Heart left ventricle (tissue), 16 donors: Measurements from ENCODE around the gene IGDCC3. TPM values are rescaled to one million over a fixed set of nuclear protein-coding genes. Genes with fewer than 3 reads are reported as not detected.

Experiments used
- ATAC-seq, 4 donors: fragments of 200-7000 bp; cut with Tn5 transposase; one replicate each; pipeline ENCODE4 v1.9.1; 2020 to 2022; ENCODE audit warnings: moderate library complexity in 4 of 4, mild to moderate bottlenecking in 3 of 4, moderate number of reproducible peaks in 1 of 4
- DNase-seq, 5 donors: peaks; one replicate each; pipeline ENCODE4 v3.0.0-alpha.2; 2020
- H3K27ac ChIP-seq, 12 donors: fragments of 200-600 bp; sonication (generic) in 4 of 12; one replicate each; pipeline versions ENCODE4 v1.5.0 to v1.8.0; 2016 to 2022; ENCODE audit warnings: mild to moderate bottlenecking in 2 of 12
- H3K27me3 ChIP-seq, 9 donors: fragments of 200-600 bp; sonication (generic) in 2 of 9; one replicate each; pipeline versions ENCODE4 v1.5.1 to v1.8.0; 2016 to 2022; ENCODE audit warnings: mild to moderate bottlenecking in 3 of 9
- H3K36me3 ChIP-seq, 9 donors: fragments of 200-600 bp; sonication (generic) in 2 of 9; one replicate each; pipeline versions ENCODE4 v1.5.0 to v1.8.0; 2018 to 2022; ENCODE audit warnings: mild to moderate bottlenecking in 2 of 9
- H3K4me1 ChIP-seq, 12 donors: fragments of 200-600 bp; sonication (generic) in 4 of 12; one replicate each; pipeline versions ENCODE4 v1.5.0 to v1.8.0; 2016 to 2022; ENCODE audit warnings: mild to moderate bottlenecking in 3 of 12
- H3K4me3 ChIP-seq, 12 donors: fragments of 200-600 bp; sonication (generic) in 4 of 12; one replicate each; pipeline versions ENCODE4 v1.5.0 to v1.8.0; 2017 to 2022; ENCODE audit warnings: mild to moderate bottlenecking in 9 of 12, moderate library complexity in 4 of 12
- H3K9me3 ChIP-seq, 12 donors: fragments of 200-600 bp; sonication (generic) in 4 of 12; one replicate each; pipeline versions ENCODE4 v1.5.0 to v1.8.0; 2016 to 2022; ENCODE audit warnings: mild to moderate bottlenecking in 1 of 12
- POLR2A ChIP-seq, 2 donors: fragments of 450-650 bp; IDR thresholded peaks; one replicate each; pipeline ENCODE4 v1.6.1; 2017; ENCODE audit warnings: antibody characterized with exemption in 2 of 2, mild to moderate bottlenecking in 2 of 2, moderate library complexity in 2 of 2
- WGBS, 4 donors: extraction: QIAGEN DNeasy Blood & Tissue Kit in 2 of 4; methylation state at CpG; one replicate each; pipeline versions ENCODE4 v1.1.5 to v1.1.7; 2013 to 2018; 5-methylcytosine and 5-hydroxymethylcytosine counted together
- intact Hi-C, 10 donors: fragments of 100-400 bp; cut with DNase I; formaldehyde crosslinking; loops; one replicate each; pipeline versions ENCODE4 v1.11.1 to v1.14.2; 2022
- polyA plus RNA-seq, 2 donors: library from polyadenylated mRNA; stranded (reverse); fragments of 200-250 nt; gene quantifications; one replicate each; pipeline ENCODE4 v1.2.3, GENCODE V29; 2013
- total RNA-seq, 9 donors: library from RNA; depleted of rRNA in 2 of 9; stranded (reverse); fragments of >200 nt in 2 of 9; fragmentation: NEBNext Ultra II Directional in 3 of 9; extraction: Animal tissue kit (Norgen Biotek cat#: 25700) in 3 of 9; gene quantifications; one replicate each; pipeline versions ENCODE4 v1.1.0 to v1.2.4, GENCODE V29; 2016 to 2023
- TF ChIP-seq, protein P1 (sequence below), 12 donors: fragments of 200-600 bp; sonication (generic) in 4 of 12; IDR thresholded peaks; one replicate each; pipeline versions ENCODE4 v1.5.0 to v1.8.0; 2018 to 2022; ENCODE audit warnings: antibody characterized with exemption in 12 of 12, mild to moderate bottlenecking in 5 of 12
- donor health status: ischemic (EF 13 %, LVEDD 7.1; RV severe dilation, severe dysfunction).
- donor health status: healthy with polysubstance abuse.
- donor health status: DM: no; HTN: yes; CAD: no.
- donor health status: DM: no; HTN: no; CAD: no.
- donor health status: ischemic (EF 25% LVEDD 6.9; RV normal size, moderate dysfunction).
- donor health status: ischemic (EF 25% LVEDD 5.7; RV mildly dilated, moderate dysfunction).
- donor health status: healthy.
- donor health status: DM: yes; HTN: yes; CAD: no.
- donor health status: ischemic (EF 35%, LVEDD 5.7; RV mildly dilated, moderate dysfunction).
- donor health status: nonischemic (EF 11% LVEDD 7.7; RV severe dilation, severe dysfunction).
- donor health status: DM: yes; HTN: yes; CAD: no.
- donor health status: PGD.
- donor health status: ischemic (EF 29% LVEDD 5.4; RV normal size, mild dysfunction).
- donor health status: nonischemic (EF 23%, LVEDD 6.1; RV moderate dilation, normal function).

Gene IGDCC3
- total and polyA plus RNA-seq, 11 donors = 0.07 to 0.33 (median 0.16) TPM; not detected in 7

DNA sequence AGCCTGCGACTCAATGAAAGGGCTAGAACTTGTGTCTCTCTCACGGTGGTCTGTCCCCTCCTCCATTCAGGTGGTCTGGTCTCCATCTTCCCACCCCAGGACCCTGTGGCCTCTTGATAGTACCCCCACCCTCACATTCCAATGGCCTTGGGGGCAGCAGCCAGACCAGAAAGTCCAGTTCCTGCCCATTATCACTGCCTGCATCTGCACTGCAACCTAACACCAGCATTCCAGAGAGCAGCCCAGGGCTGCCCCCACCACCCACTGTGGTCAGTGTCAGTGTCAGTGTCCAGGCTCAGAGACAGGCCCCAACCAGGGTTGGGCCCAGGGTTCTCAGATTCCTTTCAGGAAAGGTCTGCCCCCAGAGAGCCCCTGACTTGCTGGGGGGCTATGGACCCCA is 12.6 kb downstream of the IGDCC3 start:
- peaks cover 0 to 11% (median 0%) of the 10 kb centered on the region in 9 donors for H3K27me3 ChIP-seq
- H3K9me3 ChIP-seq = no peaks in the 10 kb centered on the region
- H3K4me1 ChIP-seq = peaks cover 0 to 5% (median 0%) of the 10 kb centered on the region in 12 donors
- no peak for TF ChIP-seq POLR2A (IDR thresholded peaks at IDR 0.05)
- TF ChIP-seq, protein P1, sequence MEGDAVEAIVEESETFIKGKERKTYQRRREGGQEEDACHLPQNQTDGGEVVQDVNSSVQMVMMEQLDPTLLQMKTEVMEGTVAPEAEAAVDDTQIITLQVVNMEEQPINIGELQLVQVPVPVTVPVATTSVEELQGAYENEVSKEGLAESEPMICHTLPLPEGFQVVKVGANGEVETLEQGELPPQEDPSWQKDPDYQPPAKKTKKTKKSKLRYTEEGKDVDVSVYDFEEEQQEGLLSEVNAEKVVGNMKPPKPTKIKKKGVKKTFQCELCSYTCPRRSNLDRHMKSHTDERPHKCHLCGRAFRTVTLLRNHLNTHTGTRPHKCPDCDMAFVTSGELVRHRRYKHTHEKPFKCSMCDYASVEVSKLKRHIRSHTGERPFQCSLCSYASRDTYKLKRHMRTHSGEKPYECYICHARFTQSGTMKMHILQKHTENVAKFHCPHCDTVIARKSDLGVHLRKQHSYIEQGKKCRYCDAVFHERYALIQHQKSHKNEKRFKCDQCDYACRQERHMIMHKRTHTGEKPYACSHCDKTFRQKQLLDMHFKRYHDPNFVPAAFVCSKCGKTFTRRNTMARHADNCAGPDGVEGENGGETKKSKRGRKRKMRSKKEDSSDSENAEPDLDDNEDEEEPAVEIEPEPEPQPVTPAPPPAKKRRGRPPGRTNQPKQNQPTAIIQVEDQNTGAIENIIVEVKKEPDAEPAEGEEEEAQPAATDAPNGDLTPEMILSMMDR (IDR thresholded peaks at IDR 0.05) = no peak
- no peaks in the 10 kb centered on the region for H3K36me3 ChIP-seq
- DNase-seq = no peak
- WGBS, 4 donors = 62 to 75% (median 72%) methylated on average over 2 of the region's 2 CpGs
- no peak overlapping the region for H3K27ac ChIP-seq
- intact Hi-C loops = loop anchor here in 1 of 10 donors (5.0 kb wide), 1 partner anchor 33 kb away; no protein-coding TSS in a partner anchor
- H3K4me3 ChIP-seq = no peak overlapping the region
- ATAC-seq = no peak

DNA sequence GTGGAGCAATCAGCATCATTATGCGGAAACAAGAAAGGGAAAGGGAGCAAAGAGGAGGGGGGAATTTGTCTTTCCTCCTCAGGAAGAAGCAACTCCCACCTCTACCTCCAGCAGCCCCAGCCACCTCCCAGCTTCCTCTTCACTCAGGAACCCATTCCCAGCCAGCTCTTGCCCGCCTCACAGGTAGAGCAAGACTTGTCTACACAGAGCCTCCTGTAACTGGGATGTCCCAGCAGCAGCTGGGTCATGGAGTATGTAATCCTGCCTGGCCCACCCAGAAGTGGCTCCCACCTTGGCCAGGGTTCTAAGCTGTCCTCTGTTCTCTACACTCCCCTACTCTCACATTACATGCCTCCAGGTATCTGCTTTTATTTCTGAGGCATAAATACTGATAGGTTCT is 14.0 kb downstream of the IGDCC3 start:
- H3K4me3 ChIP-seq = no peak overlapping the region
- intact Hi-C loops = no loop called here
- no peaks in the 10 kb centered on the region for H3K9me3 ChIP-seq
- WGBS, 4 donors = 93 to 95% (median 94%) methylated on average over 2 of the region's 2 CpGs
- peaks cover 0 to 5% (median 0%) of the 10 kb centered on the region in 12 donors for H3K4me1 ChIP-seq
- H3K27ac ChIP-seq = no peak overlapping the region
- no peaks in the 10 kb centered on the region for H3K36me3 ChIP-seq
- ATAC-seq (no peak), DNase-seq (no peak)
- H3K27me3 ChIP-seq = peaks cover 0 to 15% (median 0%) of the 10 kb centered on the region in 9 donors
- TF ChIP-seq POLR2A (IDR thresholded peaks at IDR 0.05) = no peak
- TF ChIP-seq, protein P1 (IDR thresholded peaks at IDR 0.05) = no peak

DNA sequence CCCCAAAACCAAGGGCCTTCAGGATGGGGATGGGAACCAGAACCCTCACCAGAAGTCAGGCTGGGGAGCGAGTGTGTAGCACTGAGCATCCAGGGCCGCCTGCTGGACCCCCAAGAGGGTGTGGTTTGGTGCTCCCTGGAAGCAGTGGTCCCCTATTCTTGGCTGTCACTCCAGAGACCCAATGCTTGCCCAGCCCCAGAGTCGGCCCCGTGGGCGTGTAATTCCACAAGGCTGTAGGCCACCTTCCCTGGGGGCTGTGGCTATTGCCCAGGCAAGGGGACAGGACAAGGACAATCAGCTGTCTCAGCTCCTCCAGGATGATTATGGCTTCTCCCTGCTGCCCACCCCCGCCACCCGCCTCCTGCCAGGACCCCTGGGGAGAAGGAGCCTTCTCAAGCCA is 14.5 kb downstream of the IGDCC3 start:
- Histone ChIP-seq H3K4me3 (no peak overlapping the region), H3K4me1 (peaks cover 0 to 2% (median 0%) of the 10 kb centered on the region in 12 donors), H3K27ac (no peak overlapping the region), H3K27me3 (peaks cover 0 to 20% (median 0%) of the 10 kb centered on the region in 9 donors), H3K36me3 (no peaks in the 10 kb centered on the region), H3K9me3 (no peaks in the 10 kb centered on the region)
- no peak for TF ChIP-seq POLR2A (IDR thresholded peaks at IDR 0.05)
- TF ChIP-seq, protein P1 (IDR thresholded peaks at IDR 0.05) = no peak
- intact Hi-C loops = no loop called here
- DNase-seq = no peak
- 88 to 97% (median 93%) methylated on average over 4 to 7 of the region's 7 CpGs for WGBS, 4 donors
- ATAC-seq = no peak

DNA sequence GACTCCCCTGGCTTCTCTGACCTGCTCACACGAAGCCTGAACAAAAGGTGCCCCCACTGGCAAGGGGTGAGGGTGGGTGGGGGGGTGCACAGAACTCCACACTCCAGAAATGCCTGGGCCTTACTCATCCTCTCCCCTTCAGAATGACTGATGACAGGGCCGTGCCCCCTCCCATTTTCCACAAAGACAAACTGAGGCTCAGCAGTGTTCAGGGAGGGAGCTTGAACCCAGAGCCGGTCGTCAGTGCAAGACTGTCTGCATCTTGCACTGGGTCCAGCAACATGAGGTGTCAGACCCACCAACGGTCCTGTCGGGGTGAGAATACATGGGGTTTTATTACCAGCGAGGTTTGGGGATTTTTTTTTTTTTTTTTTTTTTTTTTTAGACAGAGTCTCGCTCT is 15.3 kb downstream of the IGDCC3 start:
- H3K36me3 ChIP-seq = no peaks in the 10 kb centered on the region
- no peaks in the 10 kb centered on the region for H3K4me1 ChIP-seq
- H3K4me3 ChIP-seq = no peak overlapping the region
- H3K27ac ChIP-seq = no peak overlapping the region
- intact Hi-C loops = no loop called here
- DNase-seq (no peak), ATAC-seq (no peak)
- 86 to 96% (median 90%) methylated on average over 7 to 8 of the region's 8 CpGs for WGBS, 4 donors
- no peaks in the 10 kb centered on the region for H3K9me3 ChIP-seq
- no peak for TF ChIP-seq POLR2A (IDR thresholded peaks at IDR 0.05)
- TF ChIP-seq, protein P1 (IDR thresholded peaks at IDR 0.05) = no peak
- H3K27me3 ChIP-seq = peaks cover 0 to 28% (median under 1%) of the 10 kb centered on the region in 9 donors
